GM23338 (cell line): ENCODE measurements around the gene DUSP1.

ENCODE experiments used
- CREB1 ChIP-seq: fragments of 250-450 bp; sonication (Bioruptor Pico); IDR thresholded peaks from 2 replicates; pipeline ENCODE4 v1.5.0; 2020; ENCODE audit warnings: low read depth, mild to moderate bottlenecking, moderate library complexity
- CTCF ChIP-seq, 2 experiments: fragments of 200-600 bp in 1 of 2; sonication (generic) in 1 of 2; conservative IDR thresholded peaks; 2 replicates each; pipeline versions ENCODE4 v1.5.1 to v1.6.1; 2016 to 2017; ENCODE audit warnings: antibody characterized with exemption in 2 of 2, low read depth in 2 of 2, mild to moderate bottlenecking in 2 of 2, moderate library complexity in 1 of 2
- ETS1 ChIP-seq: IDR thresholded peaks from 2 replicates; pipeline ENCODE4 v1.6.1; 2016; ENCODE audit warnings: antibody characterized with exemption
- EZH2 ChIP-seq: fragments of 200-600 bp; sonication (generic); IDR thresholded peaks from one replicate; pipeline ENCODE4 v1.8.0; 2017; ENCODE audit warnings: antibody characterized with exemption, mild to moderate bottlenecking, low read depth; ENCODE audit not compliant: unreplicated experiment
- EZH2phosphoT487 ChIP-seq: fragments of 200-600 bp; sonication (generic); IDR thresholded peaks from one replicate; pipeline ENCODE4 v1.8.1; 2018; ENCODE audit warnings: antibody characterized with exemption; ENCODE audit not compliant: unreplicated experiment
- JUNB ChIP-seq: IDR thresholded peaks from one replicate; pipeline ENCODE4 v1.6.1; 2016; ENCODE audit warnings: antibody characterized with exemption; ENCODE audit not compliant: unreplicated experiment
- NANOG ChIP-seq: IDR thresholded peaks from 2 replicates; pipeline ENCODE4 v1.6.1; 2016; ENCODE audit warnings: antibody characterized with exemption, borderline replicate concordance
- POLR2AphosphoS5 ChIP-seq: IDR thresholded peaks from 2 replicates; pipeline ENCODE4 v1.6.1; 2016; ENCODE audit warnings: antibody characterized with exemption, low read depth
- STAT1 ChIP-seq: IDR thresholded peaks from one replicate; pipeline ENCODE4 v1.6.1; 2016; ENCODE audit warnings: antibody characterized with exemption; ENCODE audit not compliant: unreplicated experiment
- ZNF114 ChIP-seq: fragments of 250-450 bp; sonication (Bioruptor Pico); IDR thresholded peaks from 2 replicates; pipeline ENCODE4 v1.5.0; 2020; ENCODE audit warnings: mild to moderate bottlenecking, moderate library complexity
- ZNF331 ChIP-seq: fragments of 250-450 bp; sonication (Bioruptor Pico); IDR thresholded peaks from 2 replicates; pipeline ENCODE4 v1.5.0; 2020; ENCODE audit warnings: low read depth, mild to moderate bottlenecking, moderate library complexity
- ZNF462 ChIP-seq: fragments of 250-450 bp; sonication (Bioruptor Pico); IDR thresholded peaks from 2 replicates; pipeline ENCODE4 v1.5.0; 2020; ENCODE audit warnings: mild to moderate bottlenecking, moderate library complexity
- TF ChIP-seq, protein P1 (sequence below): IDR thresholded peaks from one replicate; pipeline ENCODE4 v1.6.1; 2018; ENCODE audit warnings: antibody characterized with exemption; ENCODE audit not compliant: unreplicated experiment

DNA sequence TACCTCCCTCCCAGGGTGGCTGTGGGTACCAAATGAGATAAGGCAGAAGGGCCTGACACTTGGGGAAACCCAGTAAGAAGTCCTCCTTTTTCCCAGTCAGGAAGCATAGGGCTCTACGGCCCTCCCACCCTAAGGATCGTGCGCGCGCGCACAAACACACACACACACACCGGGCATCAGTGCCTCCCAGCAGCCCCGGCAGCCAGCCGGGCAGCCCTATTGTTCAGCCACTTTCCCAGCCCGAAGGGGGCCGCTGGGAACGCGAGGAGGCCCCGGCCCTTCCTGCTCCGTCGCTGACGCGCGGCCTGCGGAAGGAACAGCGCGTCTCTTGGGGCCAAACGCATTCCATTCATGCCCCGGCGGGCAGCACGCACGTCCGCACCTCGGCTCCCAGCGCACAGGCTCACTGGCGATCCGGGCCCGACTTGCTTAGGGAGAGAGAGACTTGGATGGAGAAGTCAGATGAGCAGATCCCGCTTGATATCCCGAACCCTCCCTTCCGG is 22.6 kb downstream of the DUSP1 start:
- TF ChIP-seq CTCF (conservative IDR thresholded peaks at IDR 0.05; ENCODE audit: low read depth in 2 of 2) (no peak), EZH2phosphoT487 (no peak), POLR2AphosphoS5 (peak; percentile 53; the same call in 1 of the 2 replicates), CREB1 (CRISPR knock-in tag) (peak; percentile 49), EZH2 (no peak), ETS1 (no peak), ZNF114 (CRISPR knock-in tag) (no peak), ZNF462 (CRISPR knock-in tag) (no peak), JUNB (no peak), ZNF331 (CRISPR knock-in tag) (no peak), STAT1 (no peak), NANOG (no peak)
- TF ChIP-seq, protein P1, sequence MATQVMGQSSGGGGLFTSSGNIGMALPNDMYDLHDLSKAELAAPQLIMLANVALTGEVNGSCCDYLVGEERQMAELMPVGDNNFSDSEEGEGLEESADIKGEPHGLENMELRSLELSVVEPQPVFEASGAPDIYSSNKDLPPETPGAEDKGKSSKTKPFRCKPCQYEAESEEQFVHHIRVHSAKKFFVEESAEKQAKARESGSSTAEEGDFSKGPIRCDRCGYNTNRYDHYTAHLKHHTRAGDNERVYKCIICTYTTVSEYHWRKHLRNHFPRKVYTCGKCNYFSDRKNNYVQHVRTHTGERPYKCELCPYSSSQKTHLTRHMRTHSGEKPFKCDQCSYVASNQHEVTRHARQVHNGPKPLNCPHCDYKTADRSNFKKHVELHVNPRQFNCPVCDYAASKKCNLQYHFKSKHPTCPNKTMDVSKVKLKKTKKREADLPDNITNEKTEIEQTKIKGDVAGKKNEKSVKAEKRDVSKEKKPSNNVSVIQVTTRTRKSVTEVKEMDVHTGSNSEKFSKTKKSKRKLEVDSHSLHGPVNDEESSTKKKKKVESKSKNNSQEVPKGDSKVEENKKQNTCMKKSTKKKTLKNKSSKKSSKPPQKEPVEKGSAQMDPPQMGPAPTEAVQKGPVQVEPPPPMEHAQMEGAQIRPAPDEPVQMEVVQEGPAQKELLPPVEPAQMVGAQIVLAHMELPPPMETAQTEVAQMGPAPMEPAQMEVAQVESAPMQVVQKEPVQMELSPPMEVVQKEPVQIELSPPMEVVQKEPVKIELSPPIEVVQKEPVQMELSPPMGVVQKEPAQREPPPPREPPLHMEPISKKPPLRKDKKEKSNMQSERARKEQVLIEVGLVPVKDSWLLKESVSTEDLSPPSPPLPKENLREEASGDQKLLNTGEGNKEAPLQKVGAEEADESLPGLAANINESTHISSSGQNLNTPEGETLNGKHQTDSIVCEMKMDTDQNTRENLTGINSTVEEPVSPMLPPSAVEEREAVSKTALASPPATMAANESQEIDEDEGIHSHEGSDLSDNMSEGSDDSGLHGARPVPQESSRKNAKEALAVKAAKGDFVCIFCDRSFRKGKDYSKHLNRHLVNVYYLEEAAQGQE, result no peak
